ENCODE results near the gene ALOX15. TPM values are rescaled to one million over a fixed set of nuclear protein-coding genes. Genes with fewer than 3 reads are reported as not detected.
A peak's percentile ranks its signal among the peaks of the same experiment; 100 is the strongest.
"Not testable (repeated sequence)": the region's sequence is repeated elsewhere in the genome, so short reads cannot be mapped to it uniquely, and the experiment has no call there.

The ALOX15 gene
- total and polyA plus RNA-seq, 7 donors: 0.10 to 0.36 TPM; not detected in 5

DNA sequence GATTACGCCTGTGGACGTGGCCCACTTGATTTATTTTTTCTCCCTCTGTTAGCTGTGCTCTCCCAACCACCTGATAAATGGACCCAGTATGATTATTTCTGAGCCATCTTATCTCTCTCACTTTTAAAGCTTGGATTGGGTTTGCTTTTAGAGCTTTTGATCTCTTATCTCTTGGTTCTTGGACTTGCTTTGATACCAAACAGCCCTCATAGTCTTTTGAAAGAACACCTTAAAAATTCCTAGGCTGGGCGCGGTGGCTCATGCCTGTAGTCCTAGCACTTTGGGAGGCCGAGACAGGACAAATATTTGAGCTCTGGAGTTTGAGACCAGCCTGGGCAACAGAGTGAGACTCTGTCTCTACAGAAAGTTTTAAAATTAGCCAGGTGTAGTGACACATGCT is 31.3 kb downstream of the ALOX15 start:
- H3K27ac ChIP-seq: peak overlapping the region; percentile 84
- peaks cover 0 to 31% of the 10 kb centered on the region in 2 donors for H3K36me3 ChIP-seq (ENCODE audit: insufficient read depth in 1 of 2, low read depth in 1 of 2)
- no peaks in the 10 kb centered on the region for H3K27me3 ChIP-seq (ENCODE audit: insufficient read depth in 3 of 3, low read length in 2 of 3)
- peak overlapping the region; percentile 57 for H3K4me3 ChIP-seq
- TF ChIP-seq, protein P1, sequence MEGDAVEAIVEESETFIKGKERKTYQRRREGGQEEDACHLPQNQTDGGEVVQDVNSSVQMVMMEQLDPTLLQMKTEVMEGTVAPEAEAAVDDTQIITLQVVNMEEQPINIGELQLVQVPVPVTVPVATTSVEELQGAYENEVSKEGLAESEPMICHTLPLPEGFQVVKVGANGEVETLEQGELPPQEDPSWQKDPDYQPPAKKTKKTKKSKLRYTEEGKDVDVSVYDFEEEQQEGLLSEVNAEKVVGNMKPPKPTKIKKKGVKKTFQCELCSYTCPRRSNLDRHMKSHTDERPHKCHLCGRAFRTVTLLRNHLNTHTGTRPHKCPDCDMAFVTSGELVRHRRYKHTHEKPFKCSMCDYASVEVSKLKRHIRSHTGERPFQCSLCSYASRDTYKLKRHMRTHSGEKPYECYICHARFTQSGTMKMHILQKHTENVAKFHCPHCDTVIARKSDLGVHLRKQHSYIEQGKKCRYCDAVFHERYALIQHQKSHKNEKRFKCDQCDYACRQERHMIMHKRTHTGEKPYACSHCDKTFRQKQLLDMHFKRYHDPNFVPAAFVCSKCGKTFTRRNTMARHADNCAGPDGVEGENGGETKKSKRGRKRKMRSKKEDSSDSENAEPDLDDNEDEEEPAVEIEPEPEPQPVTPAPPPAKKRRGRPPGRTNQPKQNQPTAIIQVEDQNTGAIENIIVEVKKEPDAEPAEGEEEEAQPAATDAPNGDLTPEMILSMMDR (IDR thresholded peaks at IDR 0.05): no peak
- DNase-seq: no peak
- 49 to 71% (median 53%) methylated on average over 5 of the region's 5 CpGs for whole genome bisulfite sequencing, 3 donors
- peak; percentile 5 to 28 (median 12) for ATAC-seq
- H3K4me1 ChIP-seq: peaks cover 51% of the 10 kb centered on the region
- intact Hi-C loops (cut with DNase I): no loop called here
- no peaks in the 10 kb centered on the region for H3K9me3 ChIP-seq

DNA sequence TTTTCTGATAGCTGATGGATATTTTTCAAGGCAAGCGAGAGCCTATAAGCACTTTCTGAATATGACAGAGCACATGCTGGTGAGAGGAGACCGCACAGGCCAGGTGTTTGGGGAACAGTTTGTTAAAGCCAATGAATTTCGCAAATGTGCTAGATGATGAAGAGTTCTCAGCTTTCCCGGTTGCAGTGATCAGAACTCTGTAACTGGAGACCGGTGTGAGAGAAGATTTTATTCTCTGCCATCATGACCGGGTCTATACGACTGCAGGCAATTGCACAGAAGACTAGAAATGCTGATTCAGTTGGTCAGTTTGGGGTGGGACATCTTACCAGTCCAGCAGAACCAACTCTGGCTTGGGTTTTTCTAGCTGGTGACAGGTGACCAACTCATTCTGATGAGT is 31.7 kb downstream of the ALOX15 start:
- Histone ChIP-seq H3K27ac (peak overlapping the region; percentile 84), H3K9me3 (no peaks in the 10 kb centered on the region), H3K36me3 (ENCODE audit: insufficient read depth in 1 of 2, low read depth in 1 of 2) (peaks cover 0 to 34% of the 10 kb centered on the region in 2 donors), H3K4me1 (peaks cover 55% of the 10 kb centered on the region), H3K4me3 (no peak overlapping the region), H3K27me3 (ENCODE audit: insufficient read depth in 3 of 3, low read length in 2 of 3) (no peaks in the 10 kb centered on the region)
- TF ChIP-seq, protein P1 (IDR thresholded peaks at IDR 0.05): no peak
- ATAC-seq (peak; percentile 81 to 91 (median 86)), DNase-seq (peak in 1 of 2 donors; percentile 79)
- WGBS, 3 donors: 25 to 34% (median 28%) methylated on average over 7 of the region's 7 CpGs
- intact Hi-C loops (cut with DNase I): no loop called here

DNA sequence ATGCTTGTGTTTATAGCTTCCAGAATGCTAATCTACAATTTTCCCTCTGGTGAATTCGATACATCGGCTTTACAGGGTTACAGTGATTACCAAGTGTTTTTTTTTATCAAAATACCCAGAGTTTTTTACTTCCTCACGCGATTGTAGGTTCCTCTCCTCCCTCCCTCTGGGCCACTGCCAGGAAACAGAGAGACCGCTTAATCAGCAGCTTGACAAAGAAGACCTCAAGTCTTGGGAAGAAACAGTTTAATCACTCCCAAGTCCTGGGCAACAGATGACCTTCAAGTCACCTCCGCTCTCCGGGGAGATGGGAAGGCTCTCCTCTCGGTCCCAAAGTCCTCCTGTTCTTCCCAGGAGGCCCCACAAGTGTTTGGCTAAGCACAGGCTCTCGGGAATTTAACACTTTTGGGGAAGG is 33.7 kb downstream of the ALOX15 start:
- intact Hi-C loops (cut with DNase I): no loop called here
- ATAC-seq (no peak), DNase-seq (peak; percentile 73 to 81)
- peaks cover 71% of the 10 kb centered on the region for H3K4me1 ChIP-seq
- TF ChIP-seq, protein P1 (IDR thresholded peaks at IDR 0.05): no peak
- H3K36me3 ChIP-seq (ENCODE audit: insufficient read depth in 1 of 2, low read depth in 1 of 2): peaks cover 0 to 43% of the 10 kb centered on the region in 2 donors
- H3K4me3 ChIP-seq: peak overlapping the region; percentile 5
- peak overlapping the region; percentile 84 for H3K27ac ChIP-seq
- H3K9me3 ChIP-seq: no peaks in the 10 kb centered on the region
- no peaks in the 10 kb centered on the region for H3K27me3 ChIP-seq (ENCODE audit: insufficient read depth in 3 of 3, low read length in 2 of 3)
- 7 to 32% (median 8%) methylated on average over 9 of the region's 9 CpGs for WGBS, 3 donors

DNA sequence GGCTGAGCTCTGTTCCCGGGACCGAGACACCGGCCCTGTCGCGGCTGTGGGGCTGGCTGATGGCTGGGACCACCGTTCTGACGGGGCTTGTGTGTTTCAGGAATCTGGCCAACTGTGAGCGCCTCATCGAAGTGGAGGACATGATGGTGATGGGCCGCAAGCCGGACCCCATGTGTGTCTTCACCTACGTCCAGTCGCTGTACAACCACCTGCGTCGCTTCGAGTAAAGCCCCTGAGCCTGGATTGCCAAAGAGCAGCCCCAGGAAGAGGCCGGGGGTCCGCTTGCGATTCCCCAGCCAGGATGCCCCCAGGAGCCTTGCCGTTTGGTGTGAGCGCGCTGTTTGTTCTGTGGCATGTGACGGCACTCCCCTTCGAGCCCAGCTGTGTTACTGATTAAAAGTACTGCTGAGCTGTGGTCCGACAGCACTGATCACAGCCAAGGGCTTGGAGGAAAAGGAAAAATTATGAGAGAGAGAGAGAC is 34.2 kb downstream of the ALOX15 start:
- Histone ChIP-seq H3K4me1 (peaks cover 76% of the 10 kb centered on the region), H3K27me3 (ENCODE audit: insufficient read depth in 3 of 3, low read length in 2 of 3) (no peaks in the 10 kb centered on the region), H3K27ac (peak overlapping the region; percentile 84), H3K36me3 (ENCODE audit: insufficient read depth in 1 of 2, low read depth in 1 of 2) (peaks cover 0 to 48% of the 10 kb centered on the region in 2 donors), H3K9me3 (no peaks in the 10 kb centered on the region), H3K4me3 (peak overlapping the region; percentile 5)
- TF ChIP-seq, protein P1 (IDR thresholded peaks at IDR 0.05): no peak
- WGBS, 3 donors: 64 to 71% (median 68%) methylated on average over 25 of the region's 25 CpGs
- intact Hi-C loops (cut with DNase I): no loop called here
- no peak for ATAC-seq
- DNase-seq: peak in 1 of 2 donors; percentile 62

DNA sequence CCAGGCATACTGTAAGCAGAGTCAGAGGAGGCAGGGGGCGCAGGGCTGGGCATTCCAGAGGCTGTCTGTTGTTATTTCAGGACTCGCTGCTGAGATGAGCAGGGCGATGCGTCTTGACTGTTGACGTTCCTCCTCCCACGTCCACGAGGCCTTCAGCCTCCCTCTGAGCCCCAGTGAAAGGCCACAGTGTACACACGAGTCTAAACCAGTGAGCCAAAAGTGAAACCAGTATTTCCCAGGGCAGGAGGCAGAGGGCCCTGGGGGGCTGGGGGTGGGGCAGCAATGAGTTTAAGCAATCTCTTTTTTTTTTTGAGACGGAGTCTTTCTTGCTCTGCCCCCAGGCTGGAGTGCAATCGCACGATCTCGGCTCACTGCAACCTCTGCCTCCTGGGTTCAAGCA is 35.7 kb downstream of the ALOX15 start:
- WGBS, 3 donors: 56 to 77% (median 56%) methylated on average over 9 to 12 of the region's 12 CpGs
- Histone ChIP-seq H3K27ac (peak overlapping the region; percentile 84), H3K36me3 (ENCODE audit: insufficient read depth in 1 of 2, low read depth in 1 of 2) (peaks cover 0 to 51% of the 10 kb centered on the region in 2 donors), H3K9me3 (no peaks in the 10 kb centered on the region), H3K4me3 (peak overlapping the region; percentile 16), H3K27me3 (ENCODE audit: insufficient read depth in 3 of 3, low read length in 2 of 3) (no peaks in the 10 kb centered on the region), H3K4me1 (peaks cover 87% of the 10 kb centered on the region)
- intact Hi-C loops (cut with DNase I): no loop called here
- peak in 1 of 2 donors; percentile 71 for DNase-seq
- no peak for ATAC-seq
- TF ChIP-seq, protein P1 (IDR thresholded peaks at IDR 0.05): no peak

DNA sequence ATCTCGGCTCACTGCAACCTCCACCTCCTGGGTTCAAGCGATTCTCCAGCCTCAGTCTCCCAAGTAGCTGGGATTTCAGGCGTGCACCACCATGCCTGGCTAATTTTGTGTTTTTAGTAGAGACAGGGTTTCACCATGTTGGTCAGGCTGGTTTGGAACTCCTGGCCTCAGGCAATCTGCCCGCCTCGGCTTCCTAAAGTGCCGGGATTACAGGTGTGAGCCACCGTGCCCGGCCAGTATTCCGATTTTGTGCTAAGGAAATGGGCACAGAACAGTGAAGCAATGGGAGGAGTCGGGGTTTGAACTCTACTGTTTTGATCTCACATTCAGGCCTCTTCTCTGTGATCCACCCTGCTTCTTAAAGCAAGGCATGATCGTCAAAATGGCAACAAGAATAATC is 36.7 kb downstream of the ALOX15 start:
- ATAC-seq; H3K9me3 ChIP-seq; H3K27me3 ChIP-seq (ENCODE audit: insufficient read depth in 3 of 3, low read length in 2 of 3); intact Hi-C loops (cut with DNase I): not testable (repeated sequence)
- H3K36me3 ChIP-seq (ENCODE audit: insufficient read depth in 1 of 2, low read depth in 1 of 2): peaks cover 0 to 51% of the 10 kb centered on the region in 2 donors
- H3K27ac ChIP-seq: peak overlapping the region; percentile 84
- 37 to 58% (median 39%) methylated on average over 11 of the region's 11 CpGs for WGBS, 3 donors
- DNase-seq: peak in 1 of 2 donors; percentile 52
- H3K4me1 ChIP-seq: peaks cover 89% of the 10 kb centered on the region
- H3K4me3 ChIP-seq: peak overlapping the region; percentile 32

All from psoas muscle (tissue), 8 donors.